ENCODE data around the gene MEF2D.

The MEF2D gene

GRCh38 chr1:156471496-156472490, 28.8 kb downstream of the MEF2D start:
- no peak overlapping the region for H3K27ac ChIP-seq (ENCODE audit: low read length)

GRCh38 chr1:156470473-156470872, 30.1 kb downstream of the MEF2D start:
- Histone ChIP-seq H3K4me2 (ENCODE audit: low read length) (no peak overlapping the region), H3K36me3 (replicated peaks; ENCODE audit: low read depth, low read length) (peaks cover 61% of the 10 kb centered on the region), H2AFZ (ENCODE audit: low read depth, low read length) (no peak overlapping the region), H3K9ac (ENCODE audit: low read length) (no peak overlapping the region), H4K20me1 (ENCODE audit: insufficient read depth, low read length) (no peaks in the 10 kb centered on the region), H3K9me3 (ENCODE audit: insufficient read depth, low read length) (no peaks in the 10 kb centered on the region), H3K4me1 (ENCODE audit: low read length) (no peaks in the 10 kb centered on the region), H3K27ac (ENCODE audit: low read length) (no peak overlapping the region), H3K4me3 (ENCODE audit: low read length) (no peak overlapping the region), H3K79me2 (ENCODE audit: low read length) (no peaks in the 10 kb centered on the region), H3K27me3 (ENCODE audit: low read depth, low read length) (no peaks in the 10 kb centered on the region)
- TF ChIP-seq EZH2phosphoT487 (IDR thresholded peaks at IDR 0.05; ENCODE audit: low read depth) (no peak), CTCF (IDR thresholded peaks at IDR 0.05; ENCODE audit: low read depth, low read length) (no peak)

More at GRCh38 chr1:156471496-156472490, 28.8 kb downstream of the MEF2D start:
- Histone ChIP-seq H3K4me1 (ENCODE audit: low read length) (no peaks in the 10 kb centered on the region), H2AFZ (ENCODE audit: low read depth, low read length) (no peak overlapping the region), H3K27me3 (ENCODE audit: low read depth, low read length) (no peaks in the 10 kb centered on the region), H3K9me3 (ENCODE audit: insufficient read depth, low read length) (no peaks in the 10 kb centered on the region), H3K4me3 (ENCODE audit: low read length) (no peak overlapping the region), H4K20me1 (ENCODE audit: insufficient read depth, low read length) (no peaks in the 10 kb centered on the region), H3K9ac (ENCODE audit: low read length) (no peak overlapping the region), H3K36me3 (replicated peaks; ENCODE audit: low read depth, low read length) (peaks cover 69% of the 10 kb centered on the region), H3K4me2 (ENCODE audit: low read length) (no peak overlapping the region), H3K79me2 (ENCODE audit: low read length) (no peaks in the 10 kb centered on the region)
- no peak for TF ChIP-seq EZH2phosphoT487 (IDR thresholded peaks at IDR 0.05; ENCODE audit: low read depth)
- no peak for TF ChIP-seq CTCF (IDR thresholded peaks at IDR 0.05; ENCODE audit: low read depth, low read length)

GRCh38 chr1:156468693-156469345, 31.8 kb downstream of the MEF2D start:
- H3K79me2 ChIP-seq (ENCODE audit: low read length), result no peaks in the 10 kb centered on the region
- H3K4me2 ChIP-seq (ENCODE audit: low read length), result no peak overlapping the region
- H3K4me1 ChIP-seq (ENCODE audit: low read length), result no peaks in the 10 kb centered on the region
- H4K20me1 ChIP-seq (ENCODE audit: insufficient read depth, low read length), result no peaks in the 10 kb centered on the region
- no peaks in the 10 kb centered on the region for H3K27me3 ChIP-seq (ENCODE audit: low read depth, low read length)
- no peak overlapping the region for H2AFZ ChIP-seq (ENCODE audit: low read depth, low read length)
- no peaks in the 10 kb centered on the region for H3K9me3 ChIP-seq (ENCODE audit: insufficient read depth, low read length)
- no peak overlapping the region for H3K9ac ChIP-seq (ENCODE audit: low read length)
- no peak overlapping the region for H3K4me3 ChIP-seq (ENCODE audit: low read length)
- H3K36me3 ChIP-seq (replicated peaks; ENCODE audit: low read depth, low read length), result peaks cover 56% of the 10 kb centered on the region
- no peak for TF ChIP-seq CTCF (IDR thresholded peaks at IDR 0.05; ENCODE audit: low read depth, low read length)
- no peak for TF ChIP-seq EZH2phosphoT487 (IDR thresholded peaks at IDR 0.05; ENCODE audit: low read depth)
- no peak overlapping the region for H3K27ac ChIP-seq (ENCODE audit: low read length)

- no peak for TF ChIP-seq EZH2phosphoT487 (IDR thresholded peaks at IDR 0.05; ENCODE audit: low read depth)
- TF ChIP-seq CTCF (IDR thresholded peaks at IDR 0.05; ENCODE audit: low read depth, low read length), result no peak
- peaks cover 52% of the 10 kb centered on the region for H3K36me3 ChIP-seq (replicated peaks; ENCODE audit: low read depth, low read length)
- no peaks in the 10 kb centered on the region for H3K27me3 ChIP-seq (ENCODE audit: low read depth, low read length)
- H2AFZ ChIP-seq (ENCODE audit: low read depth, low read length), result no peak overlapping the region
- H3K4me2 ChIP-seq (ENCODE audit: low read length), result no peak overlapping the region
- no peaks in the 10 kb centered on the region for H3K79me2 ChIP-seq (ENCODE audit: low read length)
- no peak overlapping the region for H3K9ac ChIP-seq (ENCODE audit: low read length)
- H4K20me1 ChIP-seq (ENCODE audit: insufficient read depth, low read length), result no peaks in the 10 kb centered on the region
- no peaks in the 10 kb centered on the region for H3K4me1 ChIP-seq (ENCODE audit: low read length)
- no peak overlapping the region for H3K4me3 ChIP-seq (ENCODE audit: low read length)
- no peak overlapping the region for H3K27ac ChIP-seq (ENCODE audit: low read length)
- no peaks in the 10 kb centered on the region for H3K9me3 ChIP-seq (ENCODE audit: insufficient read depth, low read length)
Measured at GRCh38 chr1:156467906-156468305, 32.7 kb downstream of the MEF2D start.

Data from OCI-LY3 (cell line).